Neural progenitor cell (in vitro differentiated cells): ENCODE data around the gene NFIA.

Experiments
- EZH2 ChIP-seq: fragments of 200-600 bp; sonication (generic); IDR thresholded peaks from 2 replicates; pipeline ENCODE4 v1.6.1; 2017; ENCODE audit warnings: antibody characterized with exemption, mild to moderate bottlenecking, moderate library complexity
- EZH2phosphoT487 ChIP-seq: fragments of 200-600 bp; sonication (generic); IDR thresholded peaks from 2 replicates; pipeline ENCODE4 v1.6.1; 2017; ENCODE audit warnings: antibody characterized with exemption
- TF ChIP-seq, protein P1 (sequence below): fragments of 200-600 bp; sonication (generic); IDR thresholded peaks from 2 replicates; pipeline ENCODE4 v1.5.1; 2017; ENCODE audit warnings: antibody characterized with exemption, mild to moderate bottlenecking

DNA sequence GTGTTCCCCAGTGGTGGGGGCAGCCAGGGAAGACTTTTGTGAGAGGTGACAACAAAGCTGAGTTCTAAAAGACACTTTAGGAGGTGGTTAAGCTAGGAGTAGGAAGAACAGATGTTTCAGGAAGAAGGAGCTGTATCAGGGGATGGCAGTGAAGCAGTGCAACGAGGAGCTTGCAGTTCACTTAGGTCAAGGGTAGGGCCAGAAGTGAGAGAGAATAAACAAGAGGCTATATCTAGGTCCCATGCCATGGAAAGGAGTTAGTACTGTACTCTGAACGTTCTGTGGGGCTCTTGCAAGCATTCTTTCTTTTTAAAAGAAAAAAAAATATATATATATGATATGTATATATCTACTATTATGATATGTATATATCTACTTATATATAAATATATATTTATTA, 244.4 kb downstream of the NFIA start:
- TF ChIP-seq, protein P1, sequence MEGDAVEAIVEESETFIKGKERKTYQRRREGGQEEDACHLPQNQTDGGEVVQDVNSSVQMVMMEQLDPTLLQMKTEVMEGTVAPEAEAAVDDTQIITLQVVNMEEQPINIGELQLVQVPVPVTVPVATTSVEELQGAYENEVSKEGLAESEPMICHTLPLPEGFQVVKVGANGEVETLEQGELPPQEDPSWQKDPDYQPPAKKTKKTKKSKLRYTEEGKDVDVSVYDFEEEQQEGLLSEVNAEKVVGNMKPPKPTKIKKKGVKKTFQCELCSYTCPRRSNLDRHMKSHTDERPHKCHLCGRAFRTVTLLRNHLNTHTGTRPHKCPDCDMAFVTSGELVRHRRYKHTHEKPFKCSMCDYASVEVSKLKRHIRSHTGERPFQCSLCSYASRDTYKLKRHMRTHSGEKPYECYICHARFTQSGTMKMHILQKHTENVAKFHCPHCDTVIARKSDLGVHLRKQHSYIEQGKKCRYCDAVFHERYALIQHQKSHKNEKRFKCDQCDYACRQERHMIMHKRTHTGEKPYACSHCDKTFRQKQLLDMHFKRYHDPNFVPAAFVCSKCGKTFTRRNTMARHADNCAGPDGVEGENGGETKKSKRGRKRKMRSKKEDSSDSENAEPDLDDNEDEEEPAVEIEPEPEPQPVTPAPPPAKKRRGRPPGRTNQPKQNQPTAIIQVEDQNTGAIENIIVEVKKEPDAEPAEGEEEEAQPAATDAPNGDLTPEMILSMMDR, result no peak
- TF ChIP-seq EZH2, result no peak
- no peak for TF ChIP-seq EZH2phosphoT487
